ENCODE measurements around the gene FRY.

The FRY gene

GRCh38 chr13:32040052-32040642 lies 8.6 kb downstream of the FRY start:
- no peak overlapping the region for H3K4me3 ChIP-seq (ENCODE audit: low read length)
- DNase-seq (ENCODE audit: low read depth) = no peak
- no peak for TF ChIP-seq CTCF (conservative IDR thresholded peaks at IDR 0.05; ENCODE audit: low read length)

- no peak for DNase-seq (ENCODE audit: low read depth)
- H3K4me3 ChIP-seq (ENCODE audit: low read length) = no peak overlapping the region
- TF ChIP-seq CTCF (conservative IDR thresholded peaks at IDR 0.05; ENCODE audit: low read length) = no peak
These were observed 9.1 kb downstream of the FRY start for GRCh38 chr13:32040689-32041088.

GRCh38 chr13:32041429-32041828 lies 9.9 kb downstream of the FRY start:
- no peak for TF ChIP-seq CTCF (conservative IDR thresholded peaks at IDR 0.05; ENCODE audit: low read length)
- H3K4me3 ChIP-seq (ENCODE audit: low read length) = no peak overlapping the region
- no peak for DNase-seq (ENCODE audit: low read depth)

GRCh38 chr13:32042551-32042950 lies 11.0 kb downstream of the FRY start:
- no peak for TF ChIP-seq CTCF (conservative IDR thresholded peaks at IDR 0.05; ENCODE audit: low read length)
- DNase-seq (ENCODE audit: low read depth) = no peak
- H3K4me3 ChIP-seq (ENCODE audit: low read length) = no peak overlapping the region

- H3K4me3 ChIP-seq (ENCODE audit: low read length) = no peak overlapping the region
- no peak for DNase-seq (ENCODE audit: low read depth)
- TF ChIP-seq CTCF (conservative IDR thresholded peaks at IDR 0.05; ENCODE audit: low read length) = no peak
These were observed 12.9 kb downstream of the FRY start for GRCh38 chr13:32044446-32044845.

GRCh38 chr13:32045537-32045936 lies 14.0 kb downstream of the FRY start:
- H3K4me3 ChIP-seq (ENCODE audit: low read length) = no peak overlapping the region
- DNase-seq (ENCODE audit: low read depth) = no peak
- TF ChIP-seq CTCF (conservative IDR thresholded peaks at IDR 0.05; ENCODE audit: low read length) = no peak

- no peak overlapping the region for H3K4me3 ChIP-seq (ENCODE audit: low read length)
- no peak for TF ChIP-seq CTCF (conservative IDR thresholded peaks at IDR 0.05; ENCODE audit: low read length)
- DNase-seq (ENCODE audit: low read depth) = peak; percentile 35
These were observed 14.6 kb downstream of the FRY start for GRCh38 chr13:32045982-32046785.
